H1 (cell line): Measurements from ENCODE around the gene TAF6. TPM values are rescaled to one million over a fixed set of nuclear protein-coding genes. Genes with fewer than 3 reads are reported as not detected.

Experiments used
- CTCF ChIA-PET: fragments of 300-600 bp; sonication (Branson Sonifier 250); formaldehyde crosslinking; loops from one replicate; lab custom pipeline; 2021; ENCODE audit not compliant: partially characterized antibody; lab: Charles Lee
- POLR2A ChIA-PET: fragments of 300-600 bp; sonication (Branson Sonifier 250); formaldehyde crosslinking; loops from one replicate; lab custom pipeline; 2021; ENCODE audit warnings: inconsistent platforms; ENCODE audit not compliant: partially characterized antibody; lab: Charles Lee
- DNase-seq, 2 experiments: peaks; one replicate each; pipeline versions ENCODE4 v3.0.0 to v3.0.0-alpha.2; 2010 to 2022; ENCODE audit warnings: low spot score in 2 of 2, low read depth in 1 of 2, mixed read lengths in 1 of 2
- FAIRE-seq: peaks from 2 replicates; lab custom pipeline; 2011; peaks lifted over from hg19 to GRCh38; lab: Jason Lieb, UNC
- H2AFZ ChIP-seq: 2 replicates; pipeline ENCODE4 v1.8.1; 2012; ENCODE audit warnings: low read length, inconsistent platforms
- H2AK5ac ChIP-seq: 2 replicates; pipeline ENCODE4 v1.6.1; 2013; ENCODE audit warnings: low read depth, low read length
- H2BK120ac ChIP-seq: replicated peaks from 2 replicates; pipeline ENCODE3; 2013; ENCODE audit warnings: low read depth, low read length, inconsistent platforms
- H2BK12ac ChIP-seq: 2 replicates; pipeline ENCODE4 v1.6.1; 2013; ENCODE audit warnings: low read depth, low read length
- H2BK15ac ChIP-seq: 2 replicates; pipeline ENCODE4 v1.6.1; 2013; ENCODE audit warnings: low read length
- H2BK20ac ChIP-seq: 2 replicates; pipeline ENCODE4 v1.6.1; 2013; ENCODE audit warnings: low read length
- H2BK5ac ChIP-seq: 2 replicates; pipeline ENCODE4 v1.6.1; 2013; ENCODE audit warnings: low read depth, low read length
- H3K14ac ChIP-seq: 2 replicates; pipeline ENCODE4 v1.6.1; 2013; ENCODE audit warnings: inconsistent platforms; ENCODE audit not compliant: insufficient read length
- H3K18ac ChIP-seq: 2 replicates; pipeline ENCODE4 v1.6.1; 2013; ENCODE audit warnings: low read length; ENCODE audit errors: extremely low read depth
- H3K23ac ChIP-seq: 2 replicates; pipeline ENCODE4 v1.6.1; 2013; ENCODE audit warnings: inconsistent platforms; ENCODE audit not compliant: insufficient read length
- H3K23me2 ChIP-seq: 2 replicates; pipeline ENCODE4 v1.6.1; 2013; ENCODE audit warnings: low read depth, low read length
- H3K27ac ChIP-seq: 2 replicates; pipeline ENCODE4 v1.6.1; 2011; ENCODE audit warnings: low read depth, low read length, inconsistent platforms
- H3K27me3 ChIP-seq, 4 experiments: replicated peaks in 1 of 4; 1 replicate in 1 of 4; 2 replicates in 3 of 4; pipeline versions ENCODE4 v1.6.1 to v1.8.1; 2011 to 2013; ENCODE audit warnings: low read length in 3 of 4, mild to moderate bottlenecking in 3 of 4, inconsistent platforms in 2 of 4, mixed read lengths in 2 of 4, moderate library complexity in 1 of 4; ENCODE audit not compliant: control insufficient read depth in 3 of 4, insufficient read depth in 3 of 4; ENCODE audit errors: extremely low read depth in 1 of 4
- H3K36me3 ChIP-seq, 4 experiments: 2 replicates each; pipeline versions ENCODE4 v1.6.1 to v1.8.1; 2011 to 2013; ENCODE audit warnings: mild to moderate bottlenecking in 4 of 4, low read length in 3 of 4, moderate library complexity in 2 of 4, control low read depth in 1 of 4, inconsistent platforms in 1 of 4; ENCODE audit not compliant: insufficient read depth in 4 of 4, control insufficient read depth in 2 of 4
- H3K4ac ChIP-seq: replicated peaks from 2 replicates; pipeline ENCODE3; 2013; ENCODE audit warnings: low read length, low read depth, mixed read lengths, inconsistent platforms; ENCODE audit not compliant: insufficient read length
- H3K4me1 ChIP-seq, 4 experiments: replicated peaks in 1 of 4; 1 replicate in 1 of 4; 2 replicates in 3 of 4; pipeline versions ENCODE4 v1.6.1 to v1.8.1; 2011 to 2013; ENCODE audit warnings: low read length in 3 of 4, inconsistent platforms in 2 of 4, mixed read lengths in 1 of 4; ENCODE audit not compliant: insufficient read depth in 4 of 4, control insufficient read depth in 3 of 4
- H3K4me2 ChIP-seq, 2 experiments: 2 replicates each; pipeline versions ENCODE4 v1.6.1 to v1.8.1; 2011 to 2013; ENCODE audit warnings: low read depth in 2 of 2, low read length in 2 of 2, control low read depth in 1 of 2, inconsistent platforms in 1 of 2, mild to moderate bottlenecking in 1 of 2; ENCODE audit not compliant: insufficient read depth in 1 of 2
- H3K4me3 ChIP-seq, 4 experiments: fragments of 200-600, 300-600 bp in 1 of 4; sonication (generic), shearing (Covaris generic), sonication (Bioruptor Twin) in 1 of 4; 2 replicates each; pipeline versions ENCODE4 v1.5.1 to v1.8.1; 2011 to 2016; ENCODE audit warnings: low read length in 4 of 4, low read depth in 3 of 4, control low read depth in 2 of 4, inconsistent platforms in 2 of 4, mild to moderate bottlenecking in 2 of 4, mixed read lengths in 1 of 4, moderate library complexity in 1 of 4; ENCODE audit not compliant: insufficient read depth in 2 of 4; ENCODE audit errors: extremely low read depth in 1 of 4
- H3K56ac ChIP-seq: replicated peaks from 2 replicates; pipeline ENCODE3; 2013; ENCODE audit warnings: low read depth, mild to moderate bottlenecking, mixed read lengths, low read length, inconsistent platforms; ENCODE audit not compliant: insufficient read length
- H3K79me1 ChIP-seq: 2 replicates; pipeline ENCODE4 v1.6.1; 2013; ENCODE audit warnings: low read depth, low read length, control low read depth
- H3K79me2 ChIP-seq, 2 experiments: 2 replicates each; pipeline versions ENCODE4 v1.6.1 to v1.8.1; 2012 to 2013; ENCODE audit warnings: low read length in 2 of 2, mild to moderate bottlenecking in 2 of 2, inconsistent platforms in 1 of 2; ENCODE audit not compliant: insufficient read depth in 2 of 2, control insufficient read depth in 1 of 2
- H3K9ac ChIP-seq, 4 experiments: replicated peaks in 1 of 4; 1 replicate in 1 of 4; 2 replicates in 3 of 4; pipeline versions ENCODE4 v1.6.1 to v1.8.1; 2011 to 2013; ENCODE audit warnings: low read depth in 3 of 4, low read length in 3 of 4, control low read depth in 2 of 4, mild to moderate bottlenecking in 2 of 4, moderate library complexity in 2 of 4, inconsistent platforms in 1 of 4; ENCODE audit errors: extremely low read depth in 1 of 4
- H3K9me3 ChIP-seq, 2 experiments: 2 replicates each; pipeline versions ENCODE4 v1.6.1 to v1.8.1; 2012 to 2013; ENCODE audit warnings: mild to moderate bottlenecking in 2 of 2, moderate library complexity in 2 of 2, control low read depth in 1 of 2, inconsistent platforms in 1 of 2, low read depth in 1 of 2, low read length in 1 of 2, mixed read lengths in 1 of 2; ENCODE audit not compliant: insufficient read depth in 2 of 2
- H4K20me1 ChIP-seq, 2 experiments: replicated peaks in 1 of 2; 2 replicates each; pipeline versions ENCODE3 to v1.8.1; 2011 to 2013; ENCODE audit warnings: inconsistent platforms in 2 of 2, low read length in 2 of 2, mild to moderate bottlenecking in 1 of 2; ENCODE audit not compliant: insufficient read depth in 2 of 2, control insufficient read depth in 1 of 2
- H4K5ac ChIP-seq: 2 replicates; pipeline ENCODE4 v1.6.1; 2013; ENCODE audit warnings: low read length, low read depth, mixed read lengths, inconsistent platforms; ENCODE audit not compliant: insufficient read length
- H4K8ac ChIP-seq: 2 replicates; pipeline ENCODE4 v1.8.0; 2013; ENCODE audit warnings: mild to moderate bottlenecking, moderate library complexity, low read length, inconsistent platforms; ENCODE audit not compliant: insufficient read depth; ENCODE audit errors: extremely low read depth
- H4K91ac ChIP-seq: replicated peaks from 2 replicates; pipeline ENCODE3; 2013; ENCODE audit warnings: low read length, mixed read lengths, inconsistent platforms; ENCODE audit not compliant: insufficient read length
- CHD2 ChIP-seq: IDR thresholded peaks from 2 replicates; pipeline ENCODE4 v1.6.1; 2012; ENCODE audit warnings: low read length, improper control_type of control experiment
- JUND ChIP-seq: IDR thresholded peaks from 2 replicates; pipeline ENCODE4 v1.6.1; 2011; ENCODE audit warnings: mild to moderate bottlenecking, improper control_type of control experiment, low read length
- KDM1A ChIP-seq: fragments of 200-600, 300-600 bp; sonication (generic); IDR thresholded peaks from 2 replicates; pipeline ENCODE4 v1.7.1; 2016; ENCODE audit warnings: mild to moderate bottlenecking, low read length, borderline replicate concordance
- NRF1 ChIP-seq: IDR thresholded peaks from 2 replicates; pipeline ENCODE4 v1.6.1; 2011; ENCODE audit warnings: mild to moderate bottlenecking, low read depth, low read length, improper control_type of control experiment
- WGBS, 2 experiments: shearing (Covaris generic) in 1 of 2; methylation state at CpG; one replicate each; pipeline versions ENCODE4 v1.1.6 to v1.1.7; 2013 to 2015; ENCODE audit warnings: low lambda C conversion rate in 2 of 2, mixed read lengths in 2 of 2, inconsistent platforms in 1 of 2, low coverage in 1 of 2, missing lambda C conversion rate in 1 of 2; ENCODE audit not compliant: insufficient replicate concordance in 2 of 2, insufficient coverage in 1 of 2, insufficient read length in 1 of 2; ENCODE audit errors: extremely low coverage in 1 of 2, missing lambda C conversion rate in 1 of 2; 5-methylcytosine and 5-hydroxymethylcytosine counted together
- polyA plus RNA-seq, 7 experiments: library from polyadenylated mRNA; depleted of rRNA in 3 of 7; stranded (reverse) in 5 of 7; unstranded in 2 of 7; fragments of >200 nt in 5 of 7; fragments of 200-250 nt in 2 of 7; gene quantifications; 1 replicate in 5 of 7; 2 replicates in 1 of 7; 4 replicates in 1 of 7; pipeline versions ENCODE4 v1.2.1 to v1.2.3, GENCODE V29; 2011 to 2013; ENCODE audit warnings: missing spikeins in 2 of 7, mixed read lengths in 2 of 7
- total RNA-seq: library from RNA; stranded (reverse); fragmentation: NEBNext Ultra II Directional; extraction: Animal tissue kit (Norgen Biotek cat#: 25700); gene quantifications from 2 replicates; pipeline ENCODE4 v1.2.1, GENCODE V29; 2021

The TAF6 gene
- total and polyA plus RNA-seq, 2 of the 8 experiments (the other 6 are each of a cell fraction or from before 2014, with no cell fraction given), result 66.7 to 101 TPM

GRCh38 chr7:100155553-100156317 is 36.6 kb upstream of the TAF6 start:
- TF ChIP-seq JUND (no peak), CHD2 (no peak), NRF1 (no peak), KDM1A (peak; percentile 60; the same call in 1 of the 2 replicates)
- peaks cover 6% of the 10 kb centered on the region for H3K23me2 ChIP-seq
- H3K56ac ChIP-seq, result no peak overlapping the region
- H3K27me3 ChIP-seq, result no peaks in the 10 kb centered on the region
- no peak overlapping the region for H3K27ac ChIP-seq
- H3K79me2 ChIP-seq, result no peaks in the 10 kb centered on the region; a peak in 1 of 4 replicates
- no peak overlapping the region for H3K23ac ChIP-seq
- peaks cover 14 to 32% of the 10 kb centered on the region in 2 experiments for H4K20me1 ChIP-seq
- H3K18ac ChIP-seq, result no peak overlapping the region
- no peak overlapping the region for H2BK5ac ChIP-seq
- FAIRE-seq, result no peak
- no peak overlapping the region for H3K9ac ChIP-seq
- no peak overlapping the region for H4K5ac ChIP-seq
- peaks cover 0 to 12% (median 8%) of the 10 kb centered on the region in 4 experiments; a peak in 5 of 7 replicates for H3K4me1 ChIP-seq
- H2AFZ ChIP-seq, result no peak overlapping the region
- H3K14ac ChIP-seq, result no peak overlapping the region
- ChIA-PET POLR2A (interaction anchor here (0.7 to 9.9 kb wide), 15 partner anchors 12 to 295 kb away, joined by 3 to 145 read pairs (median 4); partner anchors contain the start of genes AP4M1, GAL3ST4, GPC2 and MCM7), CTCF (interaction anchor here (0.6 to 7.9 kb wide), 4 partner anchors 13 to 77 kb away, joined by 3 to 83 read pairs (median 4); no protein-coding TSS in a partner anchor)
- no peak overlapping the region; the same call in 1 of the 2 replicates for H4K8ac ChIP-seq
- H3K79me1 ChIP-seq, result no peaks in the 10 kb centered on the region; the same call in 1 of the 2 replicates
- H2BK20ac ChIP-seq, result no peak overlapping the region
- H3K36me3 ChIP-seq, result peaks cover 8 to 44% (median 26%) of the 10 kb centered on the region in 4 experiments
- DNase-seq, result no peak
- no peak overlapping the region for H2BK120ac ChIP-seq
- no peak overlapping the region for H3K4me2 ChIP-seq
- H2AK5ac ChIP-seq, result no peak overlapping the region
- H2BK12ac ChIP-seq, result no peak overlapping the region
- no peaks in the 10 kb centered on the region for H3K9me3 ChIP-seq
- 93% methylated on average over 16 of the region's 20 CpGs; no CpG with 5 or more reads in 1 of the 2 experiments for WGBS, 2 experiments
- H2BK15ac ChIP-seq, result no peak overlapping the region
- no peak overlapping the region for H3K4ac ChIP-seq
- no peak overlapping the region for H4K91ac ChIP-seq
- H3K4me3 ChIP-seq, result no peak overlapping the region
